ENCODE results near the gene NRDC. TPM values are rescaled to one million over a fixed set of nuclear protein-coding genes. Genes with fewer than 3 reads are reported as not detected.

Gene NRDC
- total and polyA plus RNA-seq, 2 of the 8 experiments (the other 6 are each of a cell fraction or from before 2014, with no cell fraction given): 70.2 to 182 TPM

GRCh38 chr1:51776408-51776807 is 102.1 kb downstream of the NRDC start:
- FAIRE-seq: no peak
- H2AFZ ChIP-seq (ENCODE audit: low read length): no peak overlapping the region

More at GRCh38 chr1:51776408-51776807, 102.1 kb downstream of the NRDC start:
- no peak overlapping the region for H3K9ac ChIP-seq (replicated peaks in 1 of 4; ENCODE audit: extremely low read depth in 1 of 4, low read depth in 3 of 4, low read length in 3 of 4)
- DNase-seq (ENCODE audit: low read depth in 1 of 2, low spot score in 2 of 2): no peak
- H3K23me2 ChIP-seq (ENCODE audit: low read depth, low read length): no peaks in the 10 kb centered on the region
- H3K56ac ChIP-seq (replicated peaks; ENCODE audit: insufficient read length, low read depth, low read length): no peak overlapping the region
- H3K23ac ChIP-seq (ENCODE audit: insufficient read length): no peak overlapping the region
- H4K8ac ChIP-seq (ENCODE audit: extremely low read depth, insufficient read depth, low read length): no peak overlapping the region
- H3K79me2 ChIP-seq (ENCODE audit: control insufficient read depth in 1 of 2, insufficient read depth in 2 of 2, low read length in 2 of 2): no peaks in the 10 kb centered on the region
- no peak overlapping the region for H2BK20ac ChIP-seq (ENCODE audit: low read length)
- H3K4me1 ChIP-seq (replicated peaks in 1 of 4; ENCODE audit: control insufficient read depth in 3 of 4, insufficient read depth in 4 of 4, low read length in 3 of 4): no peaks in the 10 kb centered on the region
- no peak for TF ChIP-seq CTBP2 (IDR thresholded peaks at IDR 0.05; ENCODE audit: borderline replicate concordance, insufficient read depth, insufficient read length, low read length)
- no peak overlapping the region for H2AK5ac ChIP-seq (ENCODE audit: low read depth, low read length)
- H4K20me1 ChIP-seq (replicated peaks in 1 of 2; ENCODE audit: control insufficient read depth in 1 of 2, insufficient read depth in 2 of 2, low read length in 2 of 2): no peaks in the 10 kb centered on the region
- H3K27me3 ChIP-seq (replicated peaks in 1 of 4; ENCODE audit: control insufficient read depth in 3 of 4, extremely low read depth in 1 of 4, insufficient read depth in 3 of 4, low read length in 3 of 4): no peaks in the 10 kb centered on the region
- no peaks in the 10 kb centered on the region for H3K9me3 ChIP-seq (ENCODE audit: insufficient read depth in 2 of 2, low read depth in 1 of 2, low read length in 1 of 2)
- no peak overlapping the region for H3K18ac ChIP-seq (ENCODE audit: extremely low read depth, low read length)
- no peak overlapping the region for H3K14ac ChIP-seq (ENCODE audit: insufficient read length)
- H4K91ac ChIP-seq (replicated peaks; ENCODE audit: insufficient read length, low read length): no peak overlapping the region
- no peak overlapping the region for H3K4me2 ChIP-seq (ENCODE audit: insufficient read depth in 1 of 2, low read depth in 2 of 2, low read length in 2 of 2)
- H3K27ac ChIP-seq (ENCODE audit: low read depth, low read length): no peak overlapping the region
- H4K5ac ChIP-seq (ENCODE audit: insufficient read length, low read depth, low read length): no peak overlapping the region
- H3K79me1 ChIP-seq (ENCODE audit: low read depth, low read length): no peaks in the 10 kb centered on the region
- no peak overlapping the region for H3K4ac ChIP-seq (replicated peaks; ENCODE audit: insufficient read length, low read depth, low read length)
- H2BK12ac ChIP-seq (ENCODE audit: low read depth, low read length): no peak overlapping the region
- H2BK15ac ChIP-seq (ENCODE audit: low read length): no peak overlapping the region
- H3K4me3 ChIP-seq (ENCODE audit: extremely low read depth in 1 of 4, insufficient read depth in 2 of 4, low read depth in 3 of 4, low read length in 4 of 4): no peak overlapping the region
- peaks cover 0 to 27% (median 15%) of the 10 kb centered on the region in 4 experiments; a peak in 5 of 8 replicates for H3K36me3 ChIP-seq (ENCODE audit: control insufficient read depth in 2 of 4, insufficient read depth in 4 of 4, low read length in 3 of 4)
- H2BK120ac ChIP-seq (replicated peaks; ENCODE audit: low read depth, low read length): no peak overlapping the region
- no peak overlapping the region for H2BK5ac ChIP-seq (ENCODE audit: low read depth, low read length)
- ChIA-PET CTCF (ENCODE audit: partially characterized antibody) (interaction anchor here (1.4 to 1.7 kb wide), 2 partner anchors 7 to 10 kb away, joined by 4 to 7 read pairs; no protein-coding TSS in a partner anchor), POLR2A (ENCODE audit: partially characterized antibody) (no interaction called here)

Data from H1 (cell line).